IPS DF 4.7 (cell line): ENCODE data around the gene MGMT.

Experiments used
- DNase-seq: peaks from one replicate; pipeline ENCODE4 v3.0.0-alpha.2; 2013; ENCODE audit warnings: low spot score; ENCODE audit errors: extremely low read depth

The MGMT gene

GRCh38 chr10:129771576-129771975 lies 304.5 kb downstream of the MGMT start:
- DNase-seq, result no peak

GRCh38 chr10:129771991-129772431 lies 305.0 kb downstream of the MGMT start:
- DNase-seq, result no peak

DNA sequence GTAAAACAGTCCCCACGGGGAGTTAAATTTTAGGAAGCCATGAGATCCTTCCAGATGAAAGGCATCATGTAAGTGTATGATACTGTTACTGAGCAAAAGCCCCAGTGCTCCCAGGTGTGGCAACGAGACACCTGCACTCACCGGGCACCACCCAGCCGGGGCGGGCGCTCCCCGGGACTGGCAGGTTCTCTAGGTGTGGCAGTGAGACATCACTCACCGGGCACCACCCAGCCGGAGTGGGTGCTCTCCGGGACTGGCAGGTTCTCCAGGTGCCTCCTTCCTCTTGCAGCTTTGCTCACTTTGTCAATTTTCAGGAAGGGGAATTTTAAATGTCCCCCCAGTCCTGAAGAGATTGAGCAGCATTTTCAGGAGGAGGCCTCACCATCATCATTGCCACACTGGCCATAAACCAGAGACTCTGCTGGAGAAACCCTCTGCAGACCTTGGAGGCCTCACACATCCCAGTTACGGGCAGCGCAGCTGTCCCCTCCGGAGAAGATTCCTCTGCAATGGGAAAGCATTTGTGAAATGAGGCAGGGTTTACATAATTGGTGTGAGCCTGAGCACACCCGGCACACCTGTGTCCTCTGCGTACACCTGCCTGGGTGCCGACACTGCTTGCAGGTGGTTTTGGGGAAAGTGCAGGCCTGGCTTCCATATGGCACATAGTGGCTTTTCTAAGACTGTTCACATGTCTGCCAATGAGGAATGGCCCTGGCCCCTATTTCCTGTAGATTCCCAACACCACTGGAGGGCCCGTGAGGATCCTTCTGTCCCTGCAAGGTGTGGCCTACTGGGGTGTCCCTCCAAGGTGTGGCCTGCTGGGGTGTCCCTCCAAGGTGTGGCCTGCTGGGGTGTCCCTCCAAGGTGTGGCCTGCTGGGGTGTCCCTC lies 305.7 kb downstream of the MGMT start:
- DNase-seq, result no peak

DNA sequence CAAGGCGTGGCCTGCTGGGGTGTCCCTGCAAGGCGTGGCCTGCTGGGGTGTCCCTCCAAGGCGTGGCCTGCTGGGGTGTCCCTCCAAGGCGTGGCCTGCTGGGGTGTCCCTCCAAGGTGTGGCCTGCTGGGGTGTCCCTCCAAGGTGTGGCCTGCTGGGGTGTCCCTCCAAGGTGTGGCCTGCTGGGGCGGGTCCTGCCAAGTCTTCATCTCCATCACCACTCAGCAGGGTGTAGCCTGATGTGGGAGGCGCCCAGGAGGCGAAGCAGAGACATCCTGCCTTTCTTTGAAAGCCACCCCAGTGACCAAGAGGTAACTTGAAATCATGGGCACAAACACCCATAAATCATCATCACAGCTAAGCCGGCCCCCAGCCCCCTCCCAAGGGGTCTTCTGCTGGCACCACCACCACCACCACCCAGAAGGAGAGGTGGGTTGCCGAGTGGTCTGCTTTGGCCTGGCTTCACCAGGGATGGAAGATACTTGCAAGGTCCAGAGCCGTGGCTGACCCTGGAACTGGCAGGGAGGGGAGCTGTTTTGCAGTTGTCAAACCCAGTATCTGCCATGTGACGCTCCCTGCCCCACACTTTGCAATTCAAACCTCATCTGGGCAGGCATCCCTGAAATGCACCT lies 306.4 kb downstream of the MGMT start:
- DNase-seq, result no peak

GRCh38 chr10:129774082-129774735 lies 307.2 kb downstream of the MGMT start:
- no peak for DNase-seq

- no peak for DNase-seq
Observed at GRCh38 chr10:129774736-129775401, 307.8 kb downstream of the MGMT start.

DNA sequence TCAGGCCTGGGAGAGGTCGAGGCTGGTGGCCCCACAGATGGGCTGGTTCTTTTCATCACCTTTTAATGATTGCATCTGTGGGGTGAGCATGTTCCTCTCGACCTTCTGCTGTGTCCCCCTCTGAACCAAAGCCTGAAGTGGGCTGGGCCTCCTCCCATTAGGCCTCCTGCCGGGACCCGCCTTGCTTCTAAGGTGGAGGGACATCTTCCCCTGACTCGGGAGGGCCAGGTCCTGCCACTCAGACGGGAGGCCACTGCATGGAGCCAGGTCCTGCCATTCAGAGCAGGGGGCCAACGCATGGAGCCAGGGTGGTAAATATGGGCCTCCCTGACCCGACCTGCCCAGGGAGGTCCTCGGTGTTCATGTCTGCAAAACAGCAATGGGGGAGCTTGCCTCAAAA lies 308.6 kb downstream of the MGMT start:
- DNase-seq, result no peak

- DNase-seq, result no peak
Observed at GRCh38 chr10:129777687-129778086, 310.6 kb downstream of the MGMT start.

- DNase-seq, result no peak
Observed at GRCh38 chr10:129778571-129778970, 311.5 kb downstream of the MGMT start.

DNA sequence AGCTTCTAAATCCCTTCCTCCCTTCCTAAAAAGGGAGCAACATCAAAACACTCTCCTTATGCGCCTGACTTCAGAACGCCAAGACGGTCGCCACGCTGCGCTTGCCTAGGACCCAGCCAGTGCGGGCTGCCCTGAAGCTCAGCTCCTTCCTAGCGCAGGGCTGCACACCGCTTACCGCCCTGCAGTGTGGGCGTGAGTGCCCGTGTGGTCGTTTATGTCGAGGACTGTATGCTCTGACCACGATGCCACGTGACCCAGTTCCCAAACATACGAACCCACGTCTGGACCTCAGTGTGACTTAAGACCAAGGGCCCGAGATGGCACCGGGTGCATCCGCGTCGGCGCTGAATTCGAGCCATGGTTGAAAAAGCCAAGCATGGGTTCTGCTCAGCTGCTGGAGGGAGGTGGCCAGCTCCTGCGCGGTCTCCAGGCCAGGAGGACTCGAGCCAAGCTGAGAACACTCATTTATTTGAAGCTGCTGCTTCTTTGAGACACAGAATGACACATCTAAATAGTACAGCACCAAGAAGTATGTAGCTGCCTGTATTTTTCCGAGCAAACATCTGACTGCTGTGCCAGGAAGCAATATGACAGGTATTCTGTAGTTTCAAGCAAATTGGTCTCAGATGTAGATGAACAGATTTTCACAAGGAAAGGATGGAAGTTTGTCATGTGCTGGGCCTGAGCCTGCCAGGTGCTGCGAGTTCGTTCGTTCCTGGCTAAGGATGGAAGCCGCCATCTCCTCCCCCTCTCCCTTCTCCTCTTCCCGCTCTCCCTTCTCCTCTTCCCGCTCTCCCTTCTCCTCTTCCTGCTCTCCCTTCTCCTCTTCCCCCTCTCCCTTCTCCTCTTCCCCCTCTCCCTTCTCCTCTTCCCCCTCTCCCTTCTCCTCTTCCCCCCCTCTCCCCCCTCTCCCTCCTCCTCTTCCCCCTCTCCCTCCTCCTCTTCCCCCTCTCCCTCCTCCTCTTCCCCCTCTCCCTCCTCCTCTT lies 312.4 kb downstream of the MGMT start:
- no peak for DNase-seq

DNA sequence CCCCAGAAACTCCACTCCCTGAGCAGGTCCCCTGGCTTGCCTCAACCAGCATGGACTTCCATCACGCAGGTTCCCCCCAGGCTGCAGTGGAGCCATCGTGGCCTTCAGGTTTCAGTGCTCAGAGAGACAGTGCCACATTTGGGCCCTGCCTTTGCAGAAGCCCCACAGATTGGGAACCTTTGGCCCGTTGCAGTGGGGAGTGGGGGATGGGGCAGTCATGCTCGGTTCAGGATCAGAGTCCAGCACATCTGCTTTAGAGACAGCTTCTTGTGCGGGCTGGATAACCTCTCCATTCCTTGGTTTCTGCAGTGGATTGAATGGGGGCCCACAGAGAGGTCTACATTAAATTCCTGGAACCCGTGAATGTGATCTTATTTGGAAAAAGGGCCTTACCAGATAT lies 313.2 kb downstream of the MGMT start:
- no peak for DNase-seq

DNA sequence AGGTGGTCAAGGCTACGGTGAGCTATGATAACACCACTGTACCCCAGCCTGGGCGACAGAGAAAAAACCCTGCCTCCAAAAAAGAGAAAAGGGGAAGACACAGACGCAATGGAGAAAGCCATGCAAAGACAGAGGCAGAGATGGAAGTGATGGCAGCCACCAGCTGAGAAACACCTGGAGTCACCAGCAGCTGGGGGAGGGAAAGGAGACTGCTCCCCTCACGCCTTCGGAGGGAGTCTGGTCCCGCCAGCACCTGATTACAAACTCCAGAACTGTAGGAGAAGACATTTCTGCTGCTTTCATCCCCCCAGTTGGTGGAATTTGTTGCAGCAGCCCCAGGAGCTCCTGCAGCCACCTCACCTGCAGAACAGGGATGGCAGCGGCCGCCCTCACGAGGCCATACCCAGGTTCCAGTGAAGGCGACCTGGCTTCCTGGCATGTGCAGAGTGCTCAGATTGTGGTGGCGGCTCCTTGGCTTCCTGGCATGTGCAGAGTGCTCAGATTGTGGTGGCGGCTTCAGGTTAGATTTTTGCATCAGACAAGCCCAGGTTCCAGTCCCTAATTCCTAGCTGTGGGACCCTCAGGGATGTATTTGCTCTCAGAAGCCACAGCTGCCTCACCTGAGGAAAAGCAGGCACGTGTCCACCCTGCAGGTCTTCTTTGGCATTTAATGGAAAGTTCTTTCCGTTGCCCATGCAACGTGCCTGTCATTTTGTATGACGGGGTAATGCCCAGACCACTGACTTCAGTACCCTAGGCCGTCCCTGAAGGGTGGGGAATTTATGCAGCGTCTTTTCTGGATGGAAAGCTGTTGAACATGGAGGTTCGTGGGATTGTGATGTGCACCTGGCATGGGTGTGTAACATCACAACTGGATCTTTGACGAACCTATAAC lies 314.1 kb downstream of the MGMT start:
- DNase-seq, result no peak

DNA sequence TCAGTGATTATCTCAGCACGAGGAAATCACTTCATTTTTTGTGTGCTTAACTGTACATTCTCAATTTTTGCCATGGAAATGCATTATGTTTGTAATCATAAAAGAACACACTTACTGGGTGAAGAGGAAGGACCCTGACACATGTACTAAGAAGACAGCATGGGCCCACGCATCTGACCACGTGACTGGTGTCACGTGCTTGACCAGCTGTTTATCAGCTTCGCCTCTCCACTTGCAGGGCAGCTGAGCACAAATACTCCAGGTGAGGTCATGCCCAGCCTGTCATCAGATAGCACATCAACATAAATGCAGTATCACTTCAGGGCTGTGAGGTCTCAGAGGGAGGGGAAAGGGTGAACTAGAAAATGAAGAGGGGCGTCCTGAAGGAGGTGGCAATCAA lies 317.2 kb downstream of the MGMT start:
- DNase-seq, result no peak

DNA sequence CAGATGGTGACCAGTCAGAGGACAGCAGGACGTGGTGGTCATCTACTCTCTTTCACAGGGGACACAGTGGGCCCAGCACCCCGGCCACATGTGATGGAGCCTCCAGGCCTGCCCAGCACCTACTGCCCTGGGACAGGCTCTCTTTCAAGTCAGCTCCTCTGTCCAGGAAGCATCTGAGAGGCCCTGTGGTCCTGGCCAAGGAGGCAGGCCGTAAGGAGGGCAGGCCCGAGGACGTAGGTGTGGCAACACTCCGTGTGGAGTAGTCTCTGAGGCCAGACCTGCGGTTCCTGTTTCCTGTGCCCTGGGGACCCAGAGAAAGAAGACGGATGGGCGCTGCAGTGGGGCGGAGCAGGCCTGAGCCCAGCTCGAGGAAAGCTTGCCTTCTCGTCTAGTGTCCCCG lies 317.9 kb downstream of the MGMT start:
- DNase-seq, result no peak

- DNase-seq, result no peak
Observed at GRCh38 chr10:129785536-129785981, 318.5 kb downstream of the MGMT start.

GRCh38 chr10:129786216-129786615 lies 319.2 kb downstream of the MGMT start:
- no peak for DNase-seq

DNA sequence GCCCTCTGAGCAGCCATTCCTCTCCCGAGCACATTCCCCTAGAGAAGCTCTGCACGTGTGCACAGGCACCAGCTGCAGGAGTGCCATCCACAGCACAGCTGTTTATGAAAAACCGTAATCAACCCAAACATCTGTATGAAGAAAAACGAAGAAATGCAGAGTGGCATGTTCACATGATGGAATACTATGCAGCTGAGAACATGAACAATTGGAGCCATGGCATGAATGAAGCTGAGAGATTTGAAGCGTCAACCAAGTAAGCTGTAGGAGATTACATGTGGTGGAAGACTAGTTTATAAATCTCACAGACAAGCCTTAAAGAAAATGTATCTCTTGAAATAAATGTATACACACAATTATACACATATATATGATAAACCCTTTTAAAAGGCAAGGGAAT lies 320.5 kb downstream of the MGMT start:
- no peak for DNase-seq

DNA sequence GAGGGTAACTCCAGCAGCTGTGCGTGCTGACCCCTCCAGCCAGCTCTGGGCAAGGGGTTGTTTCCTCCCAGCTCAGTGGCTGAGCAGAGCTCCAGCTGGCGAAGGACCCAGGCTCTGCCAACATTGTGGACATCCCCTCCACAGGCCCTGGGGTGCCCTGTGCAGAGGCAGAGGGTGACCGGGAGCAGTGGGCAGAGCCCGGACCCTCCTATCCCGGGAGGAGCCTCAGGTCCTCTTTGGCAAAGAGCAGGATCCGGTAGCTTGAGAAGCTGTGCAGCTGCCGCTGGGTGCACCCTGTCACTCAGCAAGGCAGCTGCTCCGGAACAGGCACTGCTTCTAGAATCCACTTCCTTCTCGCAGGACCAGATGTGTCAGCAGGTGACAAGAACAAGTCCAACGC lies 321.2 kb downstream of the MGMT start:
- DNase-seq, result no peak

GRCh38 chr10:129790715-129791446 lies 323.8 kb downstream of the MGMT start:
- no peak for DNase-seq
